Stimulated activated CD8-positive, alpha-beta memory T cell treated with anti-CD3 and anti-CD28 coated beads, Interleukin-15, amount 100 ng/mL, for 24 hours (primary cell): ENCODE results near the gene GRM3.

Source experiments
- DNase-seq: peaks from one replicate; pipeline ENCODE4 v3.0.0-alpha.2; 2020; ENCODE audit warnings: low read depth

The GRM3 gene

DNA sequence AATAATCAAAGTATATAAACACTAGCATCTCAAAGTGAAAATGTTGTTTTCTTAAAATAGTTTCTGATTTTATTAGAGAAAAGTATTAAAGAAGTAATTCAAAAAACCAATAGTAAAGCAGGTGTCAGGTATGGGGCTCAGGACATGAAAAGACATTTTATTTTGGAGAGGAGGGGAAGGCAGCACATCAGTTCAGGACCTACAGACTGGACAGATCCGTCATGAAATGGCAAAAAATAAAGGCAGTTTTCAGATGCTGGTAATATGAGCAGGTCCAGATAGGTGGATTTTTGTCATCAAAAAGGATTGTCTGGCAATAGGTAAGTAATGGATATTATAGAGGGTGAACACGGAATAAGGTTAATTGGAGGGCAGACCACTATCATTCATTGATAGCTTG is 49.0 kb downstream of the GRM3 start:
- no peak for DNase-seq

DNA sequence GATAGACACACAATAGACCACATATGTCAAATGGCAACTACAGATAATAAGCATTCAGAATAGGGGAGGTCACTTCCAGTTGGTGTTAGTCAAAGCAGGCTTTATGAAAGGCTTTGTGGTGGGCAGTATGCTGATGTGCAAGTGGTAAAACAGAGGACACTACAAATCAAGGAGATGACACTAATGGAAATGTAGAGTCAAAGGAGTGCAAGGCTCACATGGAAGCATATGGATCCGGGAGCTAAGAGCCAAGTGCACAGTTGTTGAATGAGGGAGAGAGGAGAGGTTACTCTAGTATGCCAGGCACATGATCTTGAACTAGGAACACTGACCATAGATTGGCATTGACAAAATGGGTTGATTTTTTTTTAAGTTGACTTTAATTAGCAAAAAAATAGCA is 62.7 kb downstream of the GRM3 start:
- no peak for DNase-seq

DNA sequence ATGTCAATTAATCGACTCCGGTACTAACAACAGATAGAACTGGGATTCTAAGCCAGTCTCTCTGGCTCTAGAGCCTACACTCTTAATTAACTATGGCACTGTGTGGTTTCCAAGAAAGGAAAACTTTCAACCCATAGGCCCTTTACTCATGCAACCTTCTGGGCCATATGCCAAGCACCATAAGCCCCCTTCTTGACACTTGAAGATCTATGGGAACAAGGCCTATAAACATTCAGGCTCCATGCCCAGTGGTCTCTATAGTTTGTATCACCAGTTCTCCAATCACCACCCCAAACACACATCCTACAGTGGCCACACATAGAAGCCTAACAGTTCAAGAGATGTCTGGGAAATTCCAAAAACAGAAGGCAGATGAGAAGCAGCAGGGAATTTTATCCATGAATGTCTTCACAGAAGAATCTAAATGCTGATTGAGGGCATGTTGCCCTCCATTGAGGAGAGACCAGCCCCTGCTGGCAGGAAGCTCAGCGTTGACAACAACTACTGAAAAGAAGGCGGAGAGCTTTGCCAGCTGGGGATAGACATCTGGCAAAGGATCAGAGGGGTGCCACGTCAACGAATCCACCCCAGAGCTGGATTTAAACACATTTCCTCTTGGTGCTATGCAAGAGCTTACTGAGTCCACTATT is 64.4 kb downstream of the GRM3 start:
- DNase-seq = no peak

DNA sequence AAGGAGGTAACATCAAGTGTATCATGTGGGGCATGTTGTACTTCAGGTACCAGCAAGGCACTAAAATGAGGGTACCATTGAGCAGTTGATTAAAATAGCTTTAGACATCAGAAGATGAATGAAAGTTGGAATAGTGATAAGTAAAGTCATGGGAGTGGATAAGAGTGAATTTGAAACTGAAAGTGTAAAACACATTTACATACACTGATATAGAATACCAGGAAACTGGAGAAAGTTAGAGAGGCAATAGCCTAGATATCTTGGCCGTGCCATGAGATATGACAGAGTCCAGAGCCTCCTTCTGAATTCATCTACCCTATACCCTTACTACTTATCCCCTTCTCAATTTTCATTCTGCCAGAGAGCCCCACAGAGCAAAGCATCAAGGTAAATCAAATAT is 76.6 kb downstream of the GRM3 start:
- DNase-seq = no peak

DNA sequence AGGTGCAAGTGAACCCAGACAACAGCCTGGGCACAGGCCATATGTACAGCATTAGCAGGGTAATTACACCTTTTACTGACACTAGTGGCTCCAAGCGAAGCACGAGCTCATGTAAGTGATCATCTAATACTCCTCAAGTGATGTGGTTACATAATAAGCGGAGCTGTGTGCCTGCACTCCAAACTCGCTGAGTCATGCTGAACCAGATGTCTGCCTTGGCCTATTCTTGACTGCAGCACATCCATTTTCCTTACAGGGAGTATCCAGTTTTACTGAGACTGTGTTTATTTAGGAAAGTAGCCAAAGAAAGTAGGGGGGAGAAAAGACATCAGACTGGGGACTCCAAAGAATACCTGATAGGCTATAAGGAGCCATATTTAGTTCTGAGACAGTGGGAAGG is 90.1 kb downstream of the GRM3 start:
- DNase-seq = no peak

DNA sequence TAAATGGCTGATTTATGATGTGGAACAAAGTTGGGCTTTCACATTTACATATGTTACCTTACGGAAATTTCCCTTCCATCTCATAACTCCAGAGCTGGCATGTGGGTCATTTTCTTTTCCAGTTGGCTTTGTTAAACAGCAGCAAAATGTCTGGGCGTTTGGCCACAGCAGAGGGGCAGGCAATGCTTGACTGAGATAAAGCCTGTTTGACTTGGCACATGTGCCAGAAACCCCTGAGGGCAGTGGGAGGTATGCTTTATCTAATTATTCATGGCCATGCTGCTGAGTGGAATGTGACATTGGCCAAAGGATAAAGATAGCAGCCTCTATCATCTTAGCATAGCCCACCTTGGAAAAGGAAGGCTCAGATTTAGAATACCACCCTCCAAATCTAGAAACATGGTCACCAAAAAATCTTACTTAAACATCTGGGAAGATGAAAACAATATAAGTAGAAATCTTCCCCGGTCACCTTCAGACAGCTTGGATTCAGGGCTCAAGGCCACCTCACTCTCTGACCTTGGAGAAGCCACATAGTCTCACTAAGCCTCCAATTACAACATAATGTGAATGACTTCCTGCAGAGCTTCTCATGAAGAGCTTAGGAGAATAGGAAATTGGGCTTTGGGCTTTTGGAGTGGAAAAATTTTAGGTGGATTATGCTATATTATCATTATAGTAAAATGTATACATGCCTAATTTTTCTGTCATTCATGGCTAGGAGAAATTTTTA is 101.5 kb downstream of the GRM3 start:
- no peak for DNase-seq

DNA sequence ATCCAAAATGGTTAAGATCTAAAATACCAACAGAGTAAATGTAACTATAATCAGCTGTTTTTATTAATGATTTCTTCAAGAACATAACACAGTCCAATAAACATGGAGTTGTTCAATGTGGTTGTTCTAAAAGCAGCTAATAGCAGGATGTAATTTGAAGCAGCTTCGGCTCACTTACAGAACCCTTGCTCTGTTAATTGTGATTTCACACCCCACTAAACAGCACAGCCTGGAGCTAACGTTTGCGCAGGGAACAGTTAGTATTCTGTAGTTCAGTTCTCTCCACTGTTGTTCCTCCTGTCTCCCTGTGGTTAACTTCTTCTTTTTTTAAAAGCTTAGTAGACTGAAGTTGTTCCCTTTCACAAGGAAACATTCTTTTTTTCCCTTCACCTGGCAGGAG is 104.0 kb downstream of the GRM3 start:
- no peak for DNase-seq

DNA sequence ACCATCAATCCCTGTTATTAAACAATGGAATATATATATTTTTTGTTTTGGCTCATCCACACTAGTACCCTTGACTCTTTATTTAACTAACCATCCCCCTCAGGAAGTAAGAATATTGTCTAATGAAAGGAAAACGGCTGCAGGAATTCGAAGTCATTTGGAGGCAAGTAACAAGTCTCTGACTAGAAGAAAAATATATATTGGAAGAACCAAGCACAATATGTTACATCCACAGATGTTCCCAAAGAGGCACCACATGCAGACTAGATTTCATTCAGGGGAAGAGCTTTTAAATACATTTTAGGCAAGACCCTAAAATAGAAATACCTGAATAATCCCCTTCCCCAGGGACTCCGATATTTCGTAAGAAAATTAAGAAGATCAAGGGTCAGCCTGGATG is 104.5 kb downstream of the GRM3 start:
- no peak for DNase-seq

DNA sequence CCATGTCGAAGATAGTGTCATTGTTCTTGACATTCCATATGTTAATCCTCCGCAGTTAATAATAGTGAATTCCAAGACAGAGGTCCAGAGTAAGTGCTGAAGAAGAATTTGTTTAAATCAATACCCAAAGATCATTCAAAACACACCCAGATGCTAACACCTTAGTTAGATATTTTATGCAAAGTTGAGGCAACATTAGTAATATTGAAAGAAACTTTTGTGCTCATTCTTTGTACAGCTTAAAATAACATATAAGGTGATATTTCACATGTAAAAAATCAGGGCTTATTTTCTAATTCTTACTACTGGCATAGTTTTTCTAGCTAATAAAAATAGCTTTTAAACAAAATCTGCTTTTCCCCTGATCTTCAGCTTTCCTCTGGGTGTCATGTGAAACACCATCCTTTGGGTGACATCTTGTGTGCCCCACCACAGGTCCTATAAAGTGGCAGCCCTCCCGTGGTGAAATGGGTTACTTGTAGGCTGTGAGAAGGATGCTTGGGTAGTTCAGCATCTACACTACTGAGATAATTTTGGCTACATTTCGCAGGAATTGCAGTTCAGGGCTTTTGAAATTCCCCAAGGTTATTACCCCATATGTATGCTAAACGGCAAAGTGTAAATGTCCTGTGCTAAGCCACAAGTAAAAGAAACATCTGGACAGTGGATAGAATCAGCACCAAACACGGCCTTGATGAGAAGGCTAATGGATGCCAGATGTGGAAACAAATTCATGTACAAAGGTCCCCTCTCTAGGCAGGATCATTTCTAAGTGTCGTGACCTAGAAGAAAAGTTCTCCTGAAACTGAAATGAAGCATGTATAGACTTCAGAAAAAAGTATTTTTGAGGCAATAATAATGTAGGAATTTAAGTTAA is 105.4 kb downstream of the GRM3 start:
- DNase-seq = no peak

DNA sequence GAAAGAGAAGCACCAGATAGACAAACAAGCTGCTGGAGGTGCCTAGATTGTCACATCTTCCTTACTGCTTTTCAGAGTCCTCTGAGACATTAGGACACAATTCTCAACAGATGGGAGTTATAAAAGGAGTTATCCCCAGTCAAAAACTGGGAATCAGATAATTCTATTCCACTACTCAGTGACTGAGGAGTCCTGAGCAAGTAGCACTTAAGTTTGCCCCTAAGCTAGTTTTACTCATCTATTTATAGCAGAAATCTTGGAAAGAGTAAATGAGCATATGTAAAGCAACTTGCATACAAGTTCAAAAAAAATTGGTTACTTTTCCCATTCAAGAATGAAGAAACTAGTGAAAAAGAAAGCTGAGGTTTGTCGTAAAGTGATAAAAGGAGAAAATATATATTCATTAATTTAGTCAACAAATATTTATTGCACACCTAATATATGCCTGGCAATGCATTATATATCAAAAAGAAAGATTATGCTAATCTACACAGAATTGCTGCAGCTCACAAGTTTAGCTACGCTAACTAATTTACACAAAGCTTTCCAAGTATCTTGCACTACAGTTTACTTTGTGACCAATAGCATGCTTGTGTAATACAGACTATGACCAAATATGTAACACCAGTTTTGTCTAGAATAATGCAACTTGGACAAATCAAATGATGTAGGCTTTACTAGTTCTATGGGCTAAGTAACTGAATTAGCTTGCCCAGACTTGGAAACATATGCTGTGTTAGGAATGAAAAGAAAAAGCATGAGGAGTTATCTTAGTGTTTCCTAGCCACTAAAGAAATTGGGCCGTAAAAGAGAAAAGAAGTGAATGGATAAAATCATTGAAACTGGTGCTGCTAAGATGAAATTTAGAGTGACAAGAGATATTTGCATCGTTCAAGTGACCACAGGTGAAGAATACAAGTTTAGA is 106.3 kb downstream of the GRM3 start:
- no peak for DNase-seq

DNA sequence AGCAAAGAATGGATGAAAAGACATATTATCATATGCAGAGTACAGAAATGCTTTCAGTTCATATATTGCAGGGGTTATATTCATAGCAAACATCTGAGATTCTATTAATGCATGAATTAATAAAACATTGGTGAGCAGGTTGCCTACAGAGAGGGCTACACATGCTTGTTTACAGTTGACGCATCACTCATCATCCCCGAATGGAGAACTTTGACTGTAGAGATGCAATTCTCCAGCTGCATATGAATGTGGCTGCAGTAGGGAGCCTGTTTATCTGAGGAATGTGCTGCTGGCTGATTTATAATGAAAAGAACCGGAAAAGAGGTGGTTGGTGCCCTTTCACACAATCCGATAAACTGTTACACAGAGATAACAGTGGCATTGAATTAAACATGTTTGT is 116.5 kb downstream of the GRM3 start:
- DNase-seq = no peak

DNA sequence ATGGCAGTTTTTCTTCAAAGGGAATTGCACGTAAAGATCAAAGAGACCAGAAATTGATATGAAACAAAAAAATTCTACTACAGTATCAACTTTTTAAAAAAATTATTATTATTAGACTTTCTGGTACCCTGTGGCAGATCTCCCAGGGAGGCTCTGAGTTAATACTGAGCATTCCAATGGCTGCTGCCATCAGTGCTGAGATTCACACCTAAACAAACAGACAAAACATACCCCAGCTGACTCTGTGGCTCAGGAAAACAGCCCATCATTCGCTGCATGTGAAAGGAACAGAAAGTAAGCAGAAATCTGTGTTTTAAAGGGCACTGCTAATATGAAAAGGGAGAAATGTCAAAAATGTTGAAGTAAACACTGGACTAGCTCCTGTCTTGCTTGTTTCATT is 118.4 kb downstream of the GRM3 start:
- no peak for DNase-seq

DNA sequence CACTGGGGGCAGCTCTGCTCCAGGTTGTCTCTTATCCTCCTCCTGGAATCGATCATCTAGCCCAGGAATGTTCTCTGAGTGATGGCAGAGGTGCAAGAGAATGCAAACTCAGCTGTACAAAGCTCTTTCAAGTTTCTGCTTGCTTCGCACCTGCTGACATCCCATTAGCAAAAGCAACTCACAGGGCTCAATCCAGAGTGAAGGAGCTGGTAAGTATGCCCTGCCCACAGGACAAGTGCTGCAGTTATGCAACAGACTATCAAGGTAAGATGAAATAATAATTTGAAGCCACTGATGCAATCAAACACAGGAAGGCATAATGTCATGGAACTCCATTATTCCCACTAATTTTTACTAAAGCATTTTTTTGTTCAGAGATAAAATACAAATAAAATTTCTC is 122.2 kb downstream of the GRM3 start:
- DNase-seq = no peak

DNA sequence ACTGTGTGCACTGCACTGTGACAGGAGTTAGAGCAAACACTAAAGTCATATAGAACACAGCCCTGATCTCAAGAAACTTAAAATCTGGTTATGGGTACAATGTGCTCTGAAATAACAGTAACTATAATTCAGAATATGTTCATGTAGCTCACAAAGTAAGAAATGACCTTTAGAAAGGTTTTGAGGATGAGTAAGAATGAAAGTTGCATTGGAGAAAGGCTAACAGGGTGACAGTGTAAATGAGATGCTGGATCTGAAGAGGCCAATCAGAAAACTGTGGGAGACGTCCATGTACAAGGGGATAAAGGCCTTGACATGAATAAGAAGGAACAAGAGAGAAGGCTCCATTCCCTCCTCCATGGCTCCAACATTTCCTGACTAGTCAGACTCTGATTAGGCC is 124.7 kb downstream of the GRM3 start:
- DNase-seq = no peak

DNA sequence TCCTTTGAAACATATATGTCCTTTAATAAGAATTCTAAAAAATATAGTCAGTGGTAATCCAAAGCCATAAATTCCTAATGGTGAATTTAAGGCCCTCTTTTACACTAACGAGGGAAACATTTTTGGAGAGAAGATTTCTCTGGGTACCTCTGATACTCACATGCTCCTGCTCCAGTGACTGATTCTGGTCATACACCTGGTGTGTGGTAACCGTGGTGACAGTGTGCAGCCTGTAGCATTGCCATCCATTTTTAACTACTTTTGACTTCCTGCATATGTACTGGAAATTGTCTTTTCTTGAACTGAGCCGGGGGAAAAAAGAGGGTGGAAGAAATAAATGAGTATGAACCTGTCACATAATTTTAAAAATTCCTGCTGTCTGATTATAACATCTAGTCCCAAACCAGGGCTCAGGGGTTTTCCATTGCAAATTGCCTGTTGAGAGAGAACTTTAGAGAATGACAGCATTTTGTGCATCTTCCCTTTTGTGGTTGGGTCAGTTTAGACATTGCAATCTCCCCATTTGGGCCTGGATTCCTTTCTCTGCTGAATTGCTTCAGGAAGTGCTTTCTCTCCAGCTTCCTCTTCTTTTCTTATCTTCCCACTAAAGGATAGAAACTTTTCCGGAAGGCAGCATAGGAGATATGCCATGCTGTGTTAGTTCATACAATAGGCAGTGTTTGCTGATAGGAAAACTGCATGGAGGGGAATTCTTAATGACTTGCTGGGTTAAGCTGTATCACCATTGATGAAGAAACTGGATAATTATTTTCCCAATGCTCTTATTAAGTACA is 125.5 kb downstream of the GRM3 start:
- no peak for DNase-seq

DNA sequence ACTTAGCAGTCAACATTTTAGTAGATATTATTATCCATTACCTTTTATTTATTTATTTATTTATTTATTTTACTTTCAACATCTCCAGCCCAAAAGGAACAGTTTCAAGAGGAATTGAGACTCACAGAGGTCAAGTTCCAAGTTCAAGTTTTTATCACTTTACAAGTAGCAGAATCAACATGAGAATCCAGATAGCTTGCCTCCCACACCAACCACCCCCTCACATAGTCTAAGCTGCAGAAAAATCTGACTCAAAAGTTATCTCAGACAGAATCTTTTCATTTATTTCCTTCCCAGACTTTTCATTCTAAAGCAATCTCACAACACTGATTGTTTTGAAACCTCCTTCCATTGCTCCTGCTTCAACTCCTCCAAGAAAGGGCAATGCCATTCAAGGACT is 129.6 kb downstream of the GRM3 start:
- DNase-seq = no peak

DNA sequence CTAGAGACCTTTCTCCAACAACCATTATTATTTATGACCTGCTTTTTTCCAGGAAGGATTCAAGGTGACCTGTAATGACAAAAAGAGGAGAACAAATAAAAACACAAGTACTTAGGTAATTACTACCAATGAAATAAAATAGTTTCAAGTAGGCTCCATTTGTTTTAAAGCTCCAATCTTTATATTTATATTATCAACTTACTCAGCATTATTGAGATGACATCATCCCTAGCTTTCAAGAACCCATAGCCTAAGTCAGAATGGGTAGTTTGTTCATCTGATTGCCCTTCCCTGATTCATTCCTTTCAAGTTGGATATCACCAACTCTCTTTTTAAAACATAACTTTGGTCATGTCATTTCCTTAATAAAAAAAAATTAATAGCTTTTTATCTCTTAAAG is 131.5 kb downstream of the GRM3 start:
- DNase-seq = no peak

DNA sequence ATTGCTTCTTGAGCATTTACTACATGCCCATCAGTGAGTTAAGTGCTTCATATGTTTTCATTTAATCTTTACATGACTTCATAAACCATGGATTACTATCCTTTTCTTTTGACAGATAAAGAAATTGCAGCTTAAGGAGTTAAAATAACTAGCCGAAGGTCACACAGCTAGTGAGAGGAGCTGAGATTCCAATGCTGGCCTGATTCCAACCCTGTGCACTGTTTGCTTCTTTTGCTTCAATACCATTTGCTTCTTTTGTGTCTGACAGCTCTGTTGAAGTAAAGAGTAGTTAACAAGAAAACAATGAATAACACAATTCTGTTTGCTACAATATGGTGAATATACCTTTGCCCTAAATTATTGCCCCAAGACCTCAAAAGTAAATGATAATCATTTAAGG is 132.4 kb downstream of the GRM3 start:
- no peak for DNase-seq

DNA sequence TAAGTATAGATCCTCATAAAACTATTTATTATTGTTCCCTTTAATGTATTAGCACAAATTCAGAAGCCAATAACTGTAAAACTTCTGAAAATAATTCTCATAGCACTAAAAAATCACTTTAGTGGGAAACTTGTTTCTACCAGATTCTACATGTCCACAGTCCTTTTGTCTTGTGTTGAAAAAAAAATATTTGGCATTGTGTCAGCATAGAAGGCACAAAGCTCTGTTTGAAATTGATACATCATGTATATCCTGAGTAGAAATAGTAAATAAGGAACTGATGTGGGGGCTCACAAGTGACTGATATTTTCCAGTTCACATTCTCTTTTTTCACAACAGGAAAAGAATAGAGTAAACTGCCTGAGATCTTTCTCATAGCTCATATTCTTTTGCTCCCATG is 134.6 kb downstream of the GRM3 start:
- no peak for DNase-seq

DNA sequence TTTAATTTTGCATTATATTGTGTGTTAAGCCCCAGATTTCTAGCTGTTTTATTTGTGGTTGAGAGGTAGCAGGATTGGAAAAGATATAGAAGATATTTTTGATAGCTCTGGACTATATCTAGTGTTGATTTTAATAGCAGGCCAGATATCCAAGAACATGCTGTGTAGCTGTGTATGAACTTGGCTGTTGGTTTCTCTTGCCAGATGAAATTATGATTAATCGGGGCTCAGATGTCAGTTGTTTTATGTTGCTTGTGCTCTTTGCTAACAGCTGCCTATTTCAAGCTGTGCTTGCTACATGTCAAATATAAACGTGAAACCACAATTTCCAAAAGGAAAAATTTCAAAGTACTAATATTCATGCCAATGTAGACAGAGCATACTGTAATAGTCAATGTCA is 141.1 kb downstream of the GRM3 start:
- no peak for DNase-seq

DNA sequence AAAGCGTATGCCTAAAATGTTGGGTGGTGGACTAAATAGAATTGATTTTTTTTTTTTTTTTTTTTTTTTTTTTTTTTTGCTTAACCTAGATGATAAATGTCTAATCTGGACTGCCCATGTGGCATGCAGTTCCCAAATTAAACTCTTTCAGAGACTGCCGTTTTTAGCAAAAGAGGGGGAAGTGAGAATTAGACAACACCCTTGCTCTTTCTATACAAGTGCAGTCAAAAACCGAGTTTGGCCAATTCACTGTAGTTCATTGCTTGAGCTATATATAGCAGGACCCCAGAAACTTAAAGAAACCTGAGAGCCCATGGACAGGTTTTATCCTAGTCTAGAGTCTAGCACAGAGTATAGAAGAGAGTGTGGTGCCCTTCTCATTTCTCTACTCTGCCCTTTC is 141.9 kb downstream of the GRM3 start:
- no peak for DNase-seq
